ENCODE data around the gene NRM. TPM values are rescaled to one million over a fixed set of nuclear protein-coding genes. Genes with fewer than 3 reads are reported as not detected.

Gene NRM
- total and polyA plus RNA-seq, 2 experiments from 2014 or later = 7.2 to 21.0 TPM

GRCh38 chr6:30712441-30712945 lies 21.7 kb upstream of the NRM start:
- WGBS (ENCODE audit: low lambda C conversion rate, missing lambda C conversion rate) = 97% methylated on average over 7 of the region's 7 CpGs
- TF ChIP-seq EZH2phosphoT487 (IDR thresholded peaks at IDR 0.05; ENCODE audit: low read depth, severe bottlenecking, unreplicated experiment) = no peak
- no peak for TF ChIP-seq CTCF (IDR thresholded peaks at IDR 0.05; ENCODE audit: poor library complexity)
- TF ChIP-seq EZH2 (IDR thresholded peaks at IDR 0.05; ENCODE audit: borderline replicate concordance) = no peak
- Histone ChIP-seq H3K4me2 (no peak overlapping the region), H3K36me3 (replicated peaks; ENCODE audit: insufficient read depth, low read depth) (no peaks in the 10 kb centered on the region), H3K27me3 (no peaks in the 10 kb centered on the region), H3K9me2 (replicated peaks; ENCODE audit: insufficient read depth) (no peaks in the 10 kb centered on the region), H3K4me1 (ENCODE audit: insufficient read depth) (no peaks in the 10 kb centered on the region), H3K4me3 (no peak overlapping the region), H3K9me3 (ENCODE audit: low read depth) (no peaks in the 10 kb centered on the region), H2AFZ (no peak overlapping the region), H3K79me2 (peaks cover 6% of the 10 kb centered on the region), H4K20me1 (ENCODE audit: insufficient read depth, poor library complexity, severe bottlenecking) (no peaks in the 10 kb centered on the region), H3K27ac (no peak overlapping the region)
- DNase-seq (ENCODE audit: low spot score) = no peak

- no peak overlapping the region for H3K27ac ChIP-seq
- 100% methylated on average over 1 of the region's 1 CpG for WGBS (ENCODE audit: low lambda C conversion rate, missing lambda C conversion rate)
- no peak for DNase-seq (ENCODE audit: low spot score)
- no peak overlapping the region for H3K4me3 ChIP-seq
- no peaks in the 10 kb centered on the region for H3K27me3 ChIP-seq
- no peaks in the 10 kb centered on the region for H3K9me3 ChIP-seq (ENCODE audit: low read depth)
- H3K9me2 ChIP-seq (replicated peaks; ENCODE audit: insufficient read depth) = no peaks in the 10 kb centered on the region
- no peak overlapping the region for H3K4me2 ChIP-seq
- no peaks in the 10 kb centered on the region for H3K4me1 ChIP-seq (ENCODE audit: insufficient read depth)
- peaks cover 6% of the 10 kb centered on the region for H3K79me2 ChIP-seq
- no peaks in the 10 kb centered on the region for H4K20me1 ChIP-seq (ENCODE audit: insufficient read depth, poor library complexity, severe bottlenecking)
- H3K36me3 ChIP-seq (replicated peaks; ENCODE audit: insufficient read depth, low read depth) = no peaks in the 10 kb centered on the region
- TF ChIP-seq CTCF (IDR thresholded peaks at IDR 0.05; ENCODE audit: poor library complexity) = no peak
- no peak for TF ChIP-seq EZH2phosphoT487 (IDR thresholded peaks at IDR 0.05; ENCODE audit: low read depth, severe bottlenecking, unreplicated experiment)
- no peak for TF ChIP-seq EZH2 (IDR thresholded peaks at IDR 0.05; ENCODE audit: borderline replicate concordance)
- no peak overlapping the region for H2AFZ ChIP-seq
These were observed 21.1 kb upstream of the NRM start for GRCh38 chr6:30711758-30712380.

- no peaks in the 10 kb centered on the region for H3K9me2 ChIP-seq (replicated peaks; ENCODE audit: insufficient read depth)
- no peaks in the 10 kb centered on the region for H3K9me3 ChIP-seq (ENCODE audit: low read depth)
- H3K27me3 ChIP-seq = no peaks in the 10 kb centered on the region
- no peaks in the 10 kb centered on the region for H4K20me1 ChIP-seq (ENCODE audit: insufficient read depth, poor library complexity, severe bottlenecking)
- TF ChIP-seq EZH2phosphoT487 (IDR thresholded peaks at IDR 0.05; ENCODE audit: low read depth, severe bottlenecking, unreplicated experiment) = no peak
- TF ChIP-seq EZH2 (IDR thresholded peaks at IDR 0.05; ENCODE audit: borderline replicate concordance) = no peak
- no peak for TF ChIP-seq CTCF (IDR thresholded peaks at IDR 0.05; ENCODE audit: poor library complexity)
- no peaks in the 10 kb centered on the region for H3K79me2 ChIP-seq
- H3K4me3 ChIP-seq = no peak overlapping the region
- WGBS (ENCODE audit: low lambda C conversion rate, missing lambda C conversion rate) = 98% methylated on average over 2 of the region's 2 CpGs
- no peak overlapping the region for H3K27ac ChIP-seq
- no peak overlapping the region for H2AFZ ChIP-seq
- no peaks in the 10 kb centered on the region for H3K4me1 ChIP-seq (ENCODE audit: insufficient read depth)
- no peak for DNase-seq (ENCODE audit: low spot score)
- no peaks in the 10 kb centered on the region for H3K36me3 ChIP-seq (replicated peaks; ENCODE audit: insufficient read depth, low read depth)
- H3K4me2 ChIP-seq = no peak overlapping the region
These were observed 18.5 kb upstream of the NRM start for GRCh38 chr6:30709101-30709868.

Data from hepatocyte (in vitro differentiated cells).